Measurements from ENCODE around the gene SLC16A10.
"Not testable (repeated sequence)": the region's sequence is repeated elsewhere in the genome, so short reads cannot be mapped to it uniquely, and the experiment has no call there.

DNA sequence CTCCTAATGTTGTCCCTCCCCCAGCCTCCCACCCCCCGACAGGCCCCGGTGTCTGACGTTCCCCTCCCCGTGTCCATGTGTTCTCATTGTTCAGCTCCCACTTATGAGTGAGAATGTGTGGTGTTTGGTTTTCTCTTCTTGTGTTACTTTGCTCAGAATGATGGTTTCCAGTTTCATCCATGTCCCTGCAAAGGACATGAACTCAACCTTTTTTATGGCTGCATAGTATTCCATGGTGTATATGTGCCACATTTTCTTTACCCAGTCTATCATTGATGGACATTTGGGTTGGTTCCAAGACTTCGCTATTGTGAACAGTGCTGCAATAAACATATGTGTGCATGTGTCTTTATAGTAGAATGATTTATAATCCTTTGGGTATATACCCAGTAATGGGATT, 24.4 kb upstream of the SLC16A10 start:
- not testable (repeated sequence) for TF ChIP-seq CTCF, POLR2AphosphoS5, EP300, POLR2A (IDR thresholded peaks at IDR 0.05)

Measured in upper lobe of left lung (tissue), 4 donors.